ENCODE results near the gene ABLIM2.

ABLIM2 gene

DNA sequence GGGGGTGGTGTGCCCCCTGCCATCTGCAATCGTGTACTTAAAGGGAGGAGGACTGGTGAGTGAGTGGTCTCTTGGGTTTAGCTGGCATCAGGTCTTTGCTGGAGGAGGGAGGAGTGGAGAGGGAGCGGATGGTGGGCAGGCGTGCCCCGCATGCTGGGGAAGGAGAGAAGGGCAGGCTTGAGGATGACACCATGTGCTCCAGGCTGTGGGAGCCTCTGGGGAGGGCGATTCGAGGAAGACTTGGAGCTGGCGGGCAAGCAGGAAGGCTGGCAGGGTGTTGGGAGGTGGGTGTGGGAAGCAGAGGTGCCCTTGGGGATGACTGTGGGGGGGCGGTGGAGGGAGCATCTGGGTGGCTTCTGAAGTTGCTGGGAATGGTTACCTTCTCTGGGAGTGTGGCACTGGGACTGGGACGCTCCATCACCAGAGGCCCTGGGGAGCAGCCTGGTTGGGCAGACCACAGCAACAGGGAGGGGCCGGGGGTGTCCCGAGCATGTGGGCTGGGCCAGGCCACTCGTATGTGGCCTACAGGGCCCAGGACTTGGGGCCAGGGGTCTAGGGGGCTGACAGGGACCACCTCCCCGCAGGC lies 188.2 kb downstream of the ABLIM2 start:
- H3K4me1 ChIP-seq (ENCODE audit: control insufficient read depth in 2 of 2, insufficient read depth in 2 of 2, low read length in 2 of 2), result peaks cover 49 to 57% of the 10 kb centered on the region in 2 donors
- no peaks in the 10 kb centered on the region for H3K36me3 ChIP-seq (ENCODE audit: control insufficient read depth in 2 of 2, insufficient read depth in 2 of 2, low read length in 2 of 2)
- peak overlapping the region; percentile 85 to 90 for H3K9ac ChIP-seq (ENCODE audit: low read depth in 1 of 2, low read length in 2 of 2)
- H3K9me3 ChIP-seq (ENCODE audit: control insufficient read depth in 2 of 2, low read length in 2 of 2), result no peaks in the 10 kb centered on the region
- H3K4me3 ChIP-seq (ENCODE audit: low read length in 2 of 2), result peak overlapping the region; percentile 70 to 74
- H3K27me3 ChIP-seq (ENCODE audit: control insufficient read depth in 2 of 2, insufficient read depth in 2 of 2, low read length in 2 of 2), result no peaks in the 10 kb centered on the region
- H3K27ac ChIP-seq (ENCODE audit: low read depth in 2 of 2, low read length in 2 of 2), result peak overlapping the region; percentile 94 to 98

GRCh38 chr4:7968262-7968896 lies 190.2 kb downstream of the ABLIM2 start:
- Histone ChIP-seq H3K27me3 (ENCODE audit: control insufficient read depth in 2 of 2, insufficient read depth in 2 of 2, low read length in 2 of 2) (no peaks in the 10 kb centered on the region), H3K36me3 (ENCODE audit: control insufficient read depth in 2 of 2, insufficient read depth in 2 of 2, low read length in 2 of 2) (no peaks in the 10 kb centered on the region), H3K9ac (ENCODE audit: low read depth in 1 of 2, low read length in 2 of 2) (no peak overlapping the region), H3K27ac (ENCODE audit: low read depth in 2 of 2, low read length in 2 of 2) (peak overlapping the region; percentile 9 to 67), H3K9me3 (ENCODE audit: control insufficient read depth in 2 of 2, low read length in 2 of 2) (no peaks in the 10 kb centered on the region), H3K4me1 (ENCODE audit: control insufficient read depth in 2 of 2, insufficient read depth in 2 of 2, low read length in 2 of 2) (peaks cover 48 to 52% of the 10 kb centered on the region in 2 donors), H3K4me3 (ENCODE audit: low read length in 2 of 2) (no peak overlapping the region)

- H3K9ac ChIP-seq (ENCODE audit: low read depth in 1 of 2, low read length in 2 of 2), result no peak overlapping the region
- H3K36me3 ChIP-seq (ENCODE audit: control insufficient read depth in 2 of 2, insufficient read depth in 2 of 2, low read length in 2 of 2), result no peaks in the 10 kb centered on the region
- no peaks in the 10 kb centered on the region for H3K27me3 ChIP-seq (ENCODE audit: control insufficient read depth in 2 of 2, insufficient read depth in 2 of 2, low read length in 2 of 2)
- H3K9me3 ChIP-seq (ENCODE audit: control insufficient read depth in 2 of 2, low read length in 2 of 2), result no peaks in the 10 kb centered on the region
- peaks cover 45 to 47% of the 10 kb centered on the region in 2 donors for H3K4me1 ChIP-seq (ENCODE audit: control insufficient read depth in 2 of 2, insufficient read depth in 2 of 2, low read length in 2 of 2)
- no peak overlapping the region for H3K4me3 ChIP-seq (ENCODE audit: low read length in 2 of 2)
- peak overlapping the region; percentile 9 to 67 for H3K27ac ChIP-seq (ENCODE audit: low read depth in 2 of 2, low read length in 2 of 2)
Measured at GRCh38 chr4:7967501-7968261, 190.9 kb downstream of the ABLIM2 start.

GRCh38 chr4:7967063-7967440 lies 191.6 kb downstream of the ABLIM2 start:
- no peak overlapping the region for H3K4me3 ChIP-seq (ENCODE audit: low read length in 2 of 2)
- no peaks in the 10 kb centered on the region for H3K36me3 ChIP-seq (ENCODE audit: control insufficient read depth in 2 of 2, insufficient read depth in 2 of 2, low read length in 2 of 2)
- no peaks in the 10 kb centered on the region for H3K27me3 ChIP-seq (ENCODE audit: control insufficient read depth in 2 of 2, insufficient read depth in 2 of 2, low read length in 2 of 2)
- peaks cover 39 to 41% of the 10 kb centered on the region in 2 donors for H3K4me1 ChIP-seq (ENCODE audit: control insufficient read depth in 2 of 2, insufficient read depth in 2 of 2, low read length in 2 of 2)
- no peak overlapping the region for H3K27ac ChIP-seq (ENCODE audit: low read depth in 2 of 2, low read length in 2 of 2)
- H3K9ac ChIP-seq (ENCODE audit: low read depth in 1 of 2, low read length in 2 of 2), result no peak overlapping the region
- no peaks in the 10 kb centered on the region for H3K9me3 ChIP-seq (ENCODE audit: control insufficient read depth in 2 of 2, low read length in 2 of 2)

- Histone ChIP-seq H3K27ac (ENCODE audit: low read depth in 2 of 2, low read length in 2 of 2) (no peak overlapping the region), H3K36me3 (ENCODE audit: control insufficient read depth in 2 of 2, insufficient read depth in 2 of 2, low read length in 2 of 2) (no peaks in the 10 kb centered on the region), H3K4me3 (ENCODE audit: low read length in 2 of 2) (no peak overlapping the region), H3K9ac (ENCODE audit: low read depth in 1 of 2, low read length in 2 of 2) (no peak overlapping the region), H3K4me1 (ENCODE audit: control insufficient read depth in 2 of 2, insufficient read depth in 2 of 2, low read length in 2 of 2) (peaks cover 33 to 35% of the 10 kb centered on the region in 2 donors), H3K27me3 (ENCODE audit: control insufficient read depth in 2 of 2, insufficient read depth in 2 of 2, low read length in 2 of 2) (no peaks in the 10 kb centered on the region), H3K9me3 (ENCODE audit: control insufficient read depth in 2 of 2, low read length in 2 of 2) (no peaks in the 10 kb centered on the region)
Measured at GRCh38 chr4:7966281-7967062, 192.1 kb downstream of the ABLIM2 start.

DNA sequence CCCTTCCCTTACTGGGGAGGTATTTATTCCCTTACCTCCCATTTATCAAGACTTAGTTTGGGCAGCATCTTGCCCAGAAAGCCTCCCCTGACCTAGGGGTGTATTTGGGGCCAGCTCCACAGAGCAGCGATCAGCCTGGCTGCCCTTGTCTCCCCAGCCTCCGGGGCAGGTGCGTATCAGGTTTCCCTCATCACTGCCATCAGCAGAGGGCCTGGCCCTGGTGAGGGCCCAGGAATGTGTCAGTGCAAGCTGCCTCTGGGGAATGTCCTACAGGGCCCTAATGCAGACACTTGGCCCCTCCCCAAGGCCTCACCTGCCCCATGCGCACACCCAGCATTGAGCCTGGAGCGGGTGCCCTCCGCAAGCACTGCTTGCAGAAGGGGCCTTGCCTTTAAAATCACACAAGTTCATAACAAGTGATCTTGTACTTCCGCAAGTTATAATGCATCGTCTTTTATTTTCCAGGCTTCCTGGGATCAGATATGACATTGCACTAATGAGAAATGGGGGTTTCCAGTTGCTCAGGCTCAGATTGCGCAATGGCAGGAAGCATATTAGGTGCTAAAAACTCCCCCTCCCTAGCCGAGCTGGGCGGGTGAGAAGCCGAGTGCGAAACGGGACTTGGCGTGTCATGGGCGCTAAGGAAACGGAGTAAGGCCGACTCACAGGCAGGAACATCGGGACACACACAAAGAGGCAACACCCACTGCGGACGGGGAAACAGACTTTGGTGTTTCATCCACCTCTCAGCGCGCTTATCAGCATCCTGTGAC lies 193.5 kb downstream of the ABLIM2 start:
- no peaks in the 10 kb centered on the region for H3K27me3 ChIP-seq (ENCODE audit: control insufficient read depth in 2 of 2, insufficient read depth in 2 of 2, low read length in 2 of 2)
- no peaks in the 10 kb centered on the region for H3K36me3 ChIP-seq (ENCODE audit: control insufficient read depth in 2 of 2, insufficient read depth in 2 of 2, low read length in 2 of 2)
- no peaks in the 10 kb centered on the region for H3K9me3 ChIP-seq (ENCODE audit: control insufficient read depth in 2 of 2, low read length in 2 of 2)
- H3K4me3 ChIP-seq (ENCODE audit: low read length in 2 of 2), result no peak overlapping the region
- peak overlapping the region in 1 of 2 donors; percentile 43 for H3K27ac ChIP-seq (ENCODE audit: low read depth in 2 of 2, low read length in 2 of 2)
- H3K4me1 ChIP-seq (ENCODE audit: control insufficient read depth in 2 of 2, insufficient read depth in 2 of 2, low read length in 2 of 2), result peaks cover 27 to 31% of the 10 kb centered on the region in 2 donors
- H3K9ac ChIP-seq (ENCODE audit: low read depth in 1 of 2, low read length in 2 of 2), result no peak overlapping the region

GRCh38 chr4:7964459-7964858 lies 194.2 kb downstream of the ABLIM2 start:
- no peak overlapping the region for H3K4me3 ChIP-seq (ENCODE audit: low read length in 2 of 2)
- H3K27ac ChIP-seq (ENCODE audit: low read depth in 2 of 2, low read length in 2 of 2), result no peak overlapping the region
- H3K36me3 ChIP-seq (ENCODE audit: control insufficient read depth in 2 of 2, insufficient read depth in 2 of 2, low read length in 2 of 2), result no peaks in the 10 kb centered on the region
- no peak overlapping the region for H3K9ac ChIP-seq (ENCODE audit: low read depth in 1 of 2, low read length in 2 of 2)
- no peaks in the 10 kb centered on the region for H3K27me3 ChIP-seq (ENCODE audit: control insufficient read depth in 2 of 2, insufficient read depth in 2 of 2, low read length in 2 of 2)
- peaks cover 21 to 25% of the 10 kb centered on the region in 2 donors for H3K4me1 ChIP-seq (ENCODE audit: control insufficient read depth in 2 of 2, insufficient read depth in 2 of 2, low read length in 2 of 2)
- no peaks in the 10 kb centered on the region for H3K9me3 ChIP-seq (ENCODE audit: control insufficient read depth in 2 of 2, low read length in 2 of 2)

DNA sequence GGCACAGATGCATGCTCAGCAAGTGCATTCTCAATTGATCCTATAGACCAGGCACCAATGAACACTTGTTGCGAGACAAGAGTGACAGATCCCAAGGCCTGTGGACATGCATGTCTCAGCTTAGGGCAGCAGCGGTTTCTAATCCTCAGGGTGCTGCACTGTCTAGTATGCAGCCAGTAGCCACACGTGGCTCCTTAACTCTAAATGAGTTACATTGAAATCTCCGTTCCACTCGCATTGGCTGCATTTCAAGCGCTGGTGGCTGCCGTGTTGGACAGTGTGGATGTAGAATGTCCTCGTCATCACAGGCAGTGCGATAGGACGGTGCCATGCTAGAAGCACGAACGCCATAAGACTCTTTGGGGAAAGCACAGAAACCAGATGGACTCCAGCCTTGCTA lies 194.9 kb downstream of the ABLIM2 start:
- Histone ChIP-seq H3K27ac (ENCODE audit: low read depth in 2 of 2, low read length in 2 of 2) (no peak overlapping the region), H3K27me3 (ENCODE audit: control insufficient read depth in 2 of 2, insufficient read depth in 2 of 2, low read length in 2 of 2) (no peaks in the 10 kb centered on the region), H3K4me1 (ENCODE audit: control insufficient read depth in 2 of 2, insufficient read depth in 2 of 2, low read length in 2 of 2) (peaks cover 17 to 21% of the 10 kb centered on the region in 2 donors), H3K9ac (ENCODE audit: low read depth in 1 of 2, low read length in 2 of 2) (no peak overlapping the region), H3K4me3 (ENCODE audit: low read length in 2 of 2) (no peak overlapping the region), H3K9me3 (ENCODE audit: control insufficient read depth in 2 of 2, low read length in 2 of 2) (no peaks in the 10 kb centered on the region), H3K36me3 (ENCODE audit: control insufficient read depth in 2 of 2, insufficient read depth in 2 of 2, low read length in 2 of 2) (no peaks in the 10 kb centered on the region)

DNA sequence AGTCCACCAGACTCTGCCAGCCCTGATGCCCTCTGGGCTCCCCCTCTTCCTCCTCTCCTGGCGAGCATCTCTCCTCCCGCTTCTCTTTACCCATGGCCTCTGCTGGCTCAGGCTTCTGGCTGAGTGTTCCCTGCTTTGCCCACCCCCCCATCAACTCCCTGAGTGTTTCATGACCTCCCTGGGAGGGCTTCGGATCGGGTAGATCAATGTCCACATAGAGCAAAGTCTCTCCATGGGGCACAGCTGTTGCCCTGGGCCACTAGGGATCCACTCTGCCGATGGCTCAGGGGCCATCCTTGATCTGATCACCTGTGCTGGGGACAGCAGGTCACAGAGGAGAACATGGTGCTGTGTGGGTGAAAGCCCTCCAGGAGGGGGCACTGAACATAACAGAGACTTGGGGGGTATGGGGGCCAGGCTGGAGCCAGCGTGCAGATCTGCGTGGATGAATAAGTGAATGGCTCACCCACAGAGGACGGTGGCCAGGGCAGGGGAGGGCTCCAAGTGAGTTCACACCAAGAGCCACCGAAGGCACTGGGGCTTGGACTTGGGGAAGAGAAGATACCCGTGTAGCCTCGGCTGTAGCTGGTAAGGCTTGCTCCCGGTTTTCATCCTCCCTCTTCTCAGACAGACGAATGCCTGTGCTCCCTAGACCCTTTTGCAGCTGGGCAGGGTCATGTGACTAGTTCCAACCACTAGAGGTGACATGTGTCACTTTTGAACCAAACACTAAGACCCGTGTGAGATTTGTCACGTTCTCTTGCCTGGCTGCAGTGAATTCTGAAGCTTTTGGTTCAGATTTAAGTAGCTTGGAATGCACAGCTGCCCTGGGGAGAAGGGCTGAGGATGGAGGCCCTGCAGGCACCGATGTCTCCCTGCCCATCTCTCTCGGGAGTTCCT lies 195.8 kb downstream of the ABLIM2 start:
- Histone ChIP-seq H3K4me3 (ENCODE audit: low read length in 2 of 2) (no peak overlapping the region), H3K4me1 (ENCODE audit: control insufficient read depth in 2 of 2, insufficient read depth in 2 of 2, low read length in 2 of 2) (peaks cover 11 to 13% of the 10 kb centered on the region in 2 donors), H3K27ac (ENCODE audit: low read depth in 2 of 2, low read length in 2 of 2) (no peak overlapping the region), H3K9ac (ENCODE audit: low read depth in 1 of 2, low read length in 2 of 2) (no peak overlapping the region), H3K27me3 (ENCODE audit: control insufficient read depth in 2 of 2, insufficient read depth in 2 of 2, low read length in 2 of 2) (no peaks in the 10 kb centered on the region), H3K36me3 (ENCODE audit: control insufficient read depth in 2 of 2, insufficient read depth in 2 of 2, low read length in 2 of 2) (no peaks in the 10 kb centered on the region), H3K9me3 (ENCODE audit: control insufficient read depth in 2 of 2, low read length in 2 of 2) (no peaks in the 10 kb centered on the region)

Measured in mucosa of rectum (tissue), 2 donors.